Epithelial cell of proximal tubule (primary cell): ENCODE measurements around the gene ZYX. TPM values are rescaled to one million over a fixed set of nuclear protein-coding genes. Genes with fewer than 3 reads are reported as not detected.

Experiments used
- DNase-seq: peaks from one replicate; pipeline ENCODE4 v3.0.0-alpha.2; 2011; ENCODE audit warnings: low read depth
- H3K4me3 ChIP-seq: 2 replicates; pipeline ENCODE4 v1.5.1; 2011; ENCODE audit warnings: low read depth, mild to moderate bottlenecking, low read length
- CTCF ChIP-seq: conservative IDR thresholded peaks from 2 replicates; pipeline ENCODE4 v1.5.1; 2012; ENCODE audit warnings: low read depth, mild to moderate bottlenecking, low read length
- total RNA-seq: library from RNA; depleted of rRNA; stranded (reverse); fragments of >200 nt; gene quantifications from 2 replicates; pipeline ENCODE4 v1.2.3, GENCODE V29; 2015

The ZYX gene
- total RNA-seq, 1 donor from 2014 or later, result 117 TPM

GRCh38 chr7:143385891-143386781 lies 5.0 kb downstream of the ZYX start:
- TF ChIP-seq CTCF, result no peak
- no peak for DNase-seq
- no peak overlapping the region for H3K4me3 ChIP-seq

GRCh38 chr7:143387156-143387975 lies 6.2 kb downstream of the ZYX start:
- DNase-seq, result no peak
- H3K4me3 ChIP-seq, result no peak overlapping the region
- peak; percentile 14 for TF ChIP-seq CTCF

- H3K4me3 ChIP-seq, result no peak overlapping the region
- no peak for TF ChIP-seq CTCF
- DNase-seq, result no peak
Observed at GRCh38 chr7:143388051-143388450, 6.9 kb downstream of the ZYX start.

GRCh38 chr7:143388491-143389101 lies 7.5 kb downstream of the ZYX start:
- no peak overlapping the region for H3K4me3 ChIP-seq
- DNase-seq, result no peak
- TF ChIP-seq CTCF, result no peak

- no peak for TF ChIP-seq CTCF
- DNase-seq, result no peak
- no peak overlapping the region for H3K4me3 ChIP-seq
Observed at GRCh38 chr7:143389316-143390103, 8.4 kb downstream of the ZYX start.

- no peak for DNase-seq
Observed at GRCh38 chr7:143390104-143390772, 9.1 kb downstream of the ZYX start.

More at GRCh38 chr7:143390104-143390772, 9.1 kb downstream of the ZYX start:
- H3K4me3 ChIP-seq, result no peak overlapping the region
- TF ChIP-seq CTCF, result no peak
